Progenitor cell of endocrine pancreas (in vitro differentiated cells): ENCODE data around the gene PKD2. TPM values are rescaled to one million over a fixed set of nuclear protein-coding genes. Genes with fewer than 3 reads are reported as not detected.
"Not testable (repeated sequence)": the region's sequence is repeated elsewhere in the genome, so short reads cannot be mapped to it uniquely, and the experiment has no call there.

Experiments used
- DNase-seq: peaks from one replicate; pipeline ENCODE4 v3.0.0; 2021; ENCODE audit warnings: low spot score; ENCODE audit not compliant: unreplicated experiment
- H3K27ac Mint-ChIP-seq: 2 replicates; pipeline ENCODE4 v1.8.0; 2021; ENCODE audit warnings: mild to moderate bottlenecking, moderate library complexity, mixed read lengths
- H3K27me3 Mint-ChIP-seq: 2 replicates; pipeline ENCODE4 v1.8.0; 2021; ENCODE audit warnings: mixed read lengths
- H3K36me3 Mint-ChIP-seq: 2 replicates; pipeline ENCODE4 v1.8.0; 2022; ENCODE audit warnings: mixed read lengths; ENCODE audit not compliant: insufficient read depth
- H3K4me1 Mint-ChIP-seq: 2 replicates; pipeline ENCODE4 v1.8.0; 2021; ENCODE audit warnings: low read depth, mixed read lengths
- H3K4me3 Mint-ChIP-seq: 2 replicates; pipeline ENCODE4 v1.8.0; 2021; ENCODE audit warnings: low read depth, mild to moderate bottlenecking, moderate library complexity, mixed read lengths
- H3K9me3 Mint-ChIP-seq: 2 replicates; pipeline ENCODE4 v1.8.0; 2021; ENCODE audit warnings: low read depth, mixed read lengths
- CTCF ChIP-seq: fragments of 200-600 bp; sonication (generic); IDR thresholded peaks from one replicate; pipeline ENCODE4 v1.5.0; 2021; ENCODE audit warnings: antibody characterized with exemption, mild to moderate bottlenecking; ENCODE audit not compliant: unreplicated experiment
- total RNA-seq: library from RNA; stranded (reverse); gene quantifications from 2 replicates; pipeline ENCODE4 v1.2.1, GENCODE V29; 2021

PKD2 gene
- total RNA-seq, 1 donor from 2014 or later, result 41.1 TPM

GRCh38 chr4:88101165-88101564 lies 93.7 kb downstream of the PKD2 start:
- no peaks in the 10 kb centered on the region for H3K27me3 Mint-ChIP-seq
- no peak for DNase-seq
- H3K4me3 Mint-ChIP-seq, result no peak overlapping the region
- H3K27ac Mint-ChIP-seq, result no peak overlapping the region
- peaks cover 12% of the 10 kb centered on the region for H3K9me3 Mint-ChIP-seq
- TF ChIP-seq CTCF, result no peak
- H3K4me1 Mint-ChIP-seq, result peaks cover 11% of the 10 kb centered on the region
- H3K36me3 Mint-ChIP-seq, result peaks cover 2% of the 10 kb centered on the region

DNA sequence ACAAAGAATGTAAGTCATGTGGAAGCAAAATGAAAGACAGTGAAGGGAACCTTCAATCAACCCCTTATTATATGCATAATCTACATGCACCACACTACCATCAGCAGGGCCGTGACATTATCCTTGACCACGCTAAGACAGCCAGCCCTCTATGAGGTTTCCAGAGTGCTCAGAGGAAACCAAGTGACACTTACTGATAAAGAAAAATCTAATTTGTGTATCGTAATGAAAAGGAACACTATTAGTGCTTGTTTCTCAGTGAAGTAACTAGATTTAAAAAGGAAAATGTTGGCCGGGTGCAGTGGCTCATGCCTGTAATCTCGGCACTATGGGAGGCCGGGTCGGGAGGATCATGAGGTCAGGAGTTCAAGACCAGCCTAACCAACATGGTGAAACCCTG lies 94.6 kb downstream of the PKD2 start:
- Mint-ChIP-seq H3K4me1 (peaks cover 14% of the 10 kb centered on the region), H3K27ac (no peak overlapping the region), H3K36me3 (peaks cover 2% of the 10 kb centered on the region), H3K27me3 (no peaks in the 10 kb centered on the region), H3K4me3 (no peak overlapping the region), H3K9me3 (peaks cover 16% of the 10 kb centered on the region)
- DNase-seq, result no peak
- no peak for TF ChIP-seq CTCF

- Mint-ChIP-seq H3K4me1 (peaks cover 28% of the 10 kb centered on the region), H3K9me3 (peaks cover 10% of the 10 kb centered on the region), H3K27ac (no peak overlapping the region), H3K27me3 (no peaks in the 10 kb centered on the region), H3K36me3 (peaks cover 2% of the 10 kb centered on the region), H3K4me3 (no peak overlapping the region)
- no peak for TF ChIP-seq CTCF
- DNase-seq, result no peak
Measured at GRCh38 chr4:88104902-88105610, 97.6 kb downstream of the PKD2 start.

- peaks cover 10% of the 10 kb centered on the region for H3K9me3 Mint-ChIP-seq
- peaks cover 30% of the 10 kb centered on the region for H3K4me1 Mint-ChIP-seq
- no peak for DNase-seq
- H3K4me3 Mint-ChIP-seq, result no peak overlapping the region
- no peaks in the 10 kb centered on the region for H3K27me3 Mint-ChIP-seq
- H3K36me3 Mint-ChIP-seq, result peaks cover 2% of the 10 kb centered on the region
- no peak for TF ChIP-seq CTCF
- no peak overlapping the region for H3K27ac Mint-ChIP-seq
Measured at GRCh38 chr4:88106205-88106604, 98.8 kb downstream of the PKD2 start.

DNA sequence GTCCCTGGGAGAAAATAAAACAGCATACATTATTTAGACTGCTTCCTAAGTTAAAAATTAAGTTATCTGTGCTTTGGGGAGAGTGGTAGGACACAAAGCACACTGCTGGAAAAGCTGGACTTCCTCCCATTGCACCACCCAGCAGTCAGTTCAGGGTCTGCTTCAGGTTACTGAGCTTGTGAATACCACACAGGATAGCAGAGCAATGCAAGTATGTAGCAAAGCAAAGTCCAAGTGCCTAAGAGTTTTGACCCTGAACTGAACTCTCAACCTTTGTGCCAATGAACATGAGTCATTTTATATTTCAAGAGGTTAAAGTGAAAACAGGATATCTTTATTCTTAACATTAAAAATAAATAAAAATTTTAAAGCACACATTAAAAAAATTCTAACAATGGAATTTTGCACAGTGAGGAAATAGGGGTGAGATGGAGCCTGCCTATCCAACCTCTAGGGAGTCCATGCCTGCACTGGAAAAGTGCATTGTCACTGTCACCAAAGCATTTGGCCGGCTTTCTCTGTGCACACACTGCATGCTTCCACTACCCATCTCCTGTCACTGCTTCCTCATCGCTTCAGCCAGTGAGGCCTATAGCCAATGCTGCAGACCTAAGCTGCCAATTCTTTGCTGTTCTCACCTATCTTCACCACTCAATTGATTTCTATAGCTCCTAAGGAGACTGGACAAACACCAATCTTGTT lies 100.1 kb downstream of the PKD2 start:
- Mint-ChIP-seq H3K4me1 (peaks cover 34% of the 10 kb centered on the region), H3K36me3 (peaks cover 2% of the 10 kb centered on the region), H3K4me3 (no peak overlapping the region), H3K9me3 (peaks cover 10% of the 10 kb centered on the region), H3K27me3 (no peaks in the 10 kb centered on the region), H3K27ac (peak overlapping the region; percentile 71)
- TF ChIP-seq CTCF, result no peak
- no peak for DNase-seq

DNA sequence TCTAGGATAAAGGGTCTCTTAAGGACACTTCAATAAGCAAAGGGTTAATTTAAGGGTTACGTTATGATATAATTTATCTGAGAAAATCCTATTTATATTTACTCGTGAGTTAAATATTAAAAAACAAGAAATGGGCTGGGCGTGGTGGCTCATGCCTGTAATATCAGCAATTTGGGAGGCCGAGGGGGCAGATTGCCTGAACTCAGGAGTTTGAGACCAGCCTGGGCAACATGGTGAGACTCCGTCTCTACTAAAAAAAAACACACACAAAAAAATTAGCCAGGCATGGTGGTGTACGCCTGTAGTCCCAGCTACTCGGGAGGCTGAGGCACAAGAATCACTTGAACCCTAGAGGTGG lies 100.7 kb downstream of the PKD2 start:
- peaks cover 34% of the 10 kb centered on the region for H3K4me1 Mint-ChIP-seq
- peaks cover 10% of the 10 kb centered on the region for H3K9me3 Mint-ChIP-seq
- H3K27ac Mint-ChIP-seq, result peak overlapping the region; percentile 56
- not testable (repeated sequence) for H3K36me3 Mint-ChIP-seq, DNase-seq, H3K4me3 Mint-ChIP-seq, H3K27me3 Mint-ChIP-seq
